GM08714 (cell line): ENCODE measurements around the gene ADAMTS6.

Experiments used
- H3K4me3 ChIP-seq: fragments of 200-500 bp; sonication (Bioruptor generic); 2 replicates; pipeline ENCODE4 v1.5.1; 2014; ENCODE audit warnings: mild to moderate bottlenecking, low read length, inconsistent platforms
- ZNF274 ChIP-seq: IDR thresholded peaks from 2 replicates; pipeline ENCODE4 v1.6.1; 2012; ENCODE audit warnings: mild to moderate bottlenecking, low read depth, low read length

ADAMTS6 gene

DNA sequence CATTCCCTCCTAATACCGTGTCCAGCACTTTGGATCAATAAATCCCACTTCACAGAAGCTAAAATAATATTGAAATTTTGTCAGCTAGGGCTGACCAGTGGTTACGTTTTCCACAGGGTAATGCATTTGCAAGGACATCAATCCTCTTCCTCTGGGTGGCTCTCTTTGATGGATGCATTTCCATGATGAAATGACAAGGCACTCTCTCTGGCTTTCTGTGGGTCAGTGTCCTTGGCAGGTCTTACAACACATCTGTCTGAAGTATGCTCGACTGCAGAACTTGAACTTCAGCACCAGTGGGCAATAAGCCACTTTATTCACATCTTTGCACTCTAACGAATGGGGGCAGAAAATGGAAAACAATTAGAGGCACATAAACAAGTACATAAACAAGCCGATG, 330.1 kb downstream of the ADAMTS6 start:
- no peak for TF ChIP-seq ZNF274

DNA sequence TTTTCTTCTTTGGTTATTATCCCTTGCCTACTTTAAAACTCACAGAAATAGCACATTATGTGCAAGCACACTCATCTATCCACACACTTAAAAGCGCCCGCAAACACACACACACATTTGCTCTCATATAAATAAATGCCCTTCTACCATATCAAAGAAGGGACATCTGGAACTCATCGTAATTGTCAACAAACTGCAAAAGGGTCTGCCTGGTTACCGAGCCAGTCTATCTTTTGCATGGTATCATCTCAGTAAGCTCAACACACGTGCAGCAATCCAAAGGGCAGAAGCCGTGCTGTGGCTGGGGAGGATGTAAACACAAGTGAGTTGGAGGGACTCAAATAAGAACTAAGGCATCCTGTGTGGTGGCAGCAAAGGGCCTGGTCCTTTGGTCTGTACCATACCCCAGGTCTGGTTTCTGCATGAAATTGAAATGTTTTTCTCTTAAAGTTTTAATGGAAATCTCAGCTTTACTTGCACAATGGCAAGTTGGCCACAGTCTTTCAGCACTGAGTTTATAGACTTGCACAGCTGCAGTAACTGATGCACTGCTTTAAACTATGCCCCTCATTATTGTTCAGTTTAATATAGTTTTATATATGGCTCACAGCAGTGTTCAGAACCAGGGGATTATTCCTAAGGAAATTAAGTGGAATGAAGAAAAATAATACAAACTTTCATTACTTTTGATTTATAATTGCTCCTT, 331.0 kb downstream of the ADAMTS6 start:
- no peak overlapping the region for H3K4me3 ChIP-seq
- no peak for TF ChIP-seq ZNF274

More for the DNA sequence above, 330.1 kb downstream of the ADAMTS6 start:
- no peak overlapping the region for H3K4me3 ChIP-seq

DNA sequence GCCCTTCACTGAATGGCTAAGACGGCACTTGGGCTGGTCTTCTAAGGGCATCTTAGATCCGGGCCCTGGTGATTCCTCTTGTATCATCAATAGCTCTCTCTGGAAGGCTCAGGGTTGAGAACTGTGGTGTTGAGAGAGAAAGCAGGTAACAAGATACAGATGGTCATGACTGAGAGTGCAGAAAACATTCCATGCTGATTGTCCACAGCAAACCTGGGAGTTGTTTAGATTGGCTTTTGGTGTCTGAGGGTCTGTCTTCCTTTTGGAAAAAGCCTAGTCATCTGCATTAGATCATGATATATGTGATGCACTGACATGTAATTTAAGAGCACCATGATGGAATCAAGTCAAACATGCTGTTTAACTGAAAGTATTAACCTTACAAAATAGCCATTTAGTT, 331.9 kb downstream of the ADAMTS6 start:
- no peak for TF ChIP-seq ZNF274
- no peak overlapping the region for H3K4me3 ChIP-seq

DNA sequence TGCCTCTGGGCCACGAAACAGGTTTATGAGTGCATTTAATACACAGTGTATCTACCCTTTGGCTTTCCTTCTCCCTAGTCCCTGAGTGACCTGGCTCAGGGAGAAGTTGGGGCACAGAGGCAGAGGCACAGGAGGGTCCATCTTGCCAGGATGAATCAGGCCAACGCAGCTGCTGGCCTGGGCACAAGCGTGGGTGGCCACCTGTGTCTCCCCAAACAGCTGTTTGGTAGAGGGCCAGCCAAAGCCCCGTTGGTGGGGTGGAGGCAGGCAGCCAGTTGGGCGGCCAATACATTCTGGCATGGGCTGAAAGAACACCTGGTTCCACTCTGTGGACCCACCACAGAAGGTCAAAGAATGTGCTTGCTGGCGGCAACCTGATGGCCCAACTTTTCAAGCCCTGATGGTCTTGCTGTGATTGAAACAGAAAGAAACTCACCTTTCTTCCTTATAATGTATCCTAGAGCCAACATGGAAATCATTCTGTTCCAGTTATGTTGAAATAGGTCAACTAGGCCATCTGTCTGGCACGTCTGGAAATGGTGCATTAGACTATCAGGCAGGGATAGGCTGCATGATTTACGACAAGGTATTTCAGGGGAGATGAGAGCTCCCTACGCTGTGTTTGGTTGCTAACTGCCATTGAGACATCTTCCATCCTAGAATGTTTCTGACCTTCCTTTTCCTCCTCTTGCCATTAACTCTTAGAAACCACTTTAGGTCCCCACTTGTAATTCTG, 337.4 kb downstream of the ADAMTS6 start:
- no peak overlapping the region for H3K4me3 ChIP-seq
- TF ChIP-seq ZNF274 = no peak

DNA sequence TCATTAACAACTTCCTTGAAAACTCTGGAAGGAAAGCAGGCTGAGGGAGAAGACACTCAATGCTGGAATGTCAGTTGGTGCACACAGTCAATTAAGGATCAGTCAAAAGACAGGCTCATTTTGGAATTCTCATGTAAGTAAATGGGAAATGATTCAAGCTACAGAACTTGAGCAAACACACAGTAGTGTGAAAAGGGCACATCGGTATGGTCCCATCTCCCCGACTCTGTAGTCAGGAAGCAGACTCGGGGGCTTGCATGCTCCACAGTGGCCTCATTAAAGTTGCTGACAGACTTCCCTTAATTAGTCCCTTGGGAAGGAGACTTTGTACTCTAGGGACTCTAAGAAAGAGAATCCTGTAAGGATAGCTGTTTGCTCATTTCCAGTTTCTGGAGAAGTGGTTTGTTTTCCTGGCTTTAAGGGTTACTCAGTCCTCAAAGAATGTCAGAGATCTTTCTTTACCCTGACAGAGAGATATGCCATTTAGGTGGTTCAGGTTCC, 339.2 kb downstream of the ADAMTS6 start:
- no peak overlapping the region for H3K4me3 ChIP-seq
- no peak for TF ChIP-seq ZNF274

DNA sequence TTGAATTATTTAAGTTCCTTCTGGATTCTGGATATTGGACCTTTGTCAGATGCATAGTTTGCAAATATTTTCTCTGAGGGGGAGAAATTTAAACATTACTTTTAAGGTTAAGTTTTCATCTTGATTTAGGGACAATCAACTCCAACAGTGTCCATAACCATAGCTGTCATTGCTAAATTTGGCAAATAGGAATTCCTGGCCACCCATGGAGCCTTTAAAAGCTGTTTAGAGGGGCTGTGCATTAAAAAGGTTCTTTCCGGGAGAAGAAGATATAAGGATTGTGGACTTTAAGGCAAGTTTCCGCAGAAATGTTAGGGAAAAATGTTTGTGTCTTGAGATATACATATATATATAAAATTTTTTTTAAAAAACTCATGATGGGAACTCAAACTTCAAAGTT, 339.7 kb downstream of the ADAMTS6 start:
- no peak for TF ChIP-seq ZNF274
- no peak overlapping the region for H3K4me3 ChIP-seq

DNA sequence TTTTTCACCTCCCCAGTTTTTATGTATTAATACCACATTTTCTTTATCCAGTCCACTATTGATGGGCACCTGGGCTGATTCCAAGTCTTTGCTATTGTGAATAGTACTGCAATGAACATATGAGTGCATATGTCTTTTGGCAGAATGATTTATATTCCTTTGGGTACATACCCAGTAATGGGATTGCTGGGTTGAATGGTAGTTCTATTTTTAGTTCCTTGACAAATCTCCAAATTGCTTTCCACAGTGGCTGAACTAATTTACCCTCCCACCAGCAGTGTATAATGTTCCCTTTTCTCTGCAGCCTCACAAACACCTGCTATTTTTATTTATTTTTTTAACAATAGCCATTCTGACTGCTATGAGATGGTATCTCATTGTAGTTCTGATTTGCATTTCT, 340.2 kb downstream of the ADAMTS6 start:
- H3K4me3 ChIP-seq = no peak overlapping the region

DNA sequence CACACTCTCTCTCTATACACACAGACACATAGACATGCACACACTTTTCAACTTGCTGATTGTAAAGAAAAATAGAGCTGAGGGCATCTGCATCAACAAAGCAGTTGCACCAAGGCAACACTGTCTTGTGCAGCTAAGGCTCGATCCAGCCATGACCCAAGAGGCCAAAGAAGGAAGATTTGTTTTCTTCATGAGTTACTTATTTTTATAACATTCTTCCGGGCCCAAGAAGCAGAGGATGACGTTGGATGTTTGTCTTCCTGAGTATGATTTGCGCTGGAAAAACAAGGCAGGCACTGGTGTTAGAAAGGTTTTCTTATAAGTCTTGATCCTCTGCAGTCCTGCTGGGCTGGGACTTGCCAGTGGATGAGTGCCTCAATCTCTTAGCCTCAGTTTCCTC, 344.1 kb downstream of the ADAMTS6 start:
- H3K4me3 ChIP-seq = no peak overlapping the region
- no peak for TF ChIP-seq ZNF274

More for the DNA sequence above, 340.2 kb downstream of the ADAMTS6 start:
- TF ChIP-seq ZNF274 = no peak

DNA sequence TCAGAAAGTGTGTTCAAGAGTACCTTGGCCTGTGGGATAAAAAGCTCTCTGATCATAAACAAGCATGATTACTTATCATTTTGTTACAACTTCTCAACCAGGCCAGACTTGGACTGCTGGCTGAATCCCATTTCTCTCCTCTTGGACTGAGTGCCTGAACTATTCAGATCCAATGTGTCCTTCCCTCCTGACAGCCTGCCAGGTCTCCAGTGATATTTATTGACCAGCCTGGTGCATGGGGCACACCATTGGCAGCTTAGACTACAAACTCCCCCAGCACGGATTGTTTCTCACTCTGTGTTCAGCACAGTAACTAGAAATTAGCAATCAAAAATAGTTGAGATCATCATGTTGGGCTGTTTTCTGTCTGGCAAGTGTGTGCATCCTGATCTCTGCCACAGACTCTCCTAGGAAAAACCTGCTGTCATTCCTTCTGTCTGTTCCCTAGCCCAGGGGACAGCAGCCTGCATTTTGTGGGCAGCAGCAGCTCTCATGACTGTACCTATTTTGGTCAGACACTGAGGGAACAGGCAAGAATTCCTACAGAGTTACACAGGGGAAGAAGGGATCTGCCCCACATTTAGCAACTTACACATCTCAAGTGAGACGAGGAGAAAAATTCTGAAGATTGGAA, 348.1 kb downstream of the ADAMTS6 start:
- TF ChIP-seq ZNF274 = no peak
- H3K4me3 ChIP-seq = no peak overlapping the region

DNA sequence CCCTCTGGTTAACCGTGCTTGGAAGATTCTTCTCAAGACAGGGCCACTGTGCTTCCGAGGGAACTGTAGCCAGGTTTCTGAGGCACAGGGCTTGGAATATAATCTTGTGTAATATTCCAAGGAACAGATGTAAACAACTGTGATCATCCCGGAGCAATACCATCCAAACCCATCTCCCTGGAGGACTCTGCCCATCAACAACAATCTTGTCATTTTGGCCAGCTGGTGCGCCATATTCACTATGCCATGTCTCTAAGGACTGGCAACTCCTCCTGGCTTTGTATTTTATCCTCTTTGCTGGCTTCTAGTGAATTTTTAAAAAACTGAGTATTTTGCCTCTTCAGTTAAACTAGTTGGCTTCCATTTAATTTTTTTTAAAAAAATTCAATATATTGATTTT, 349.3 kb downstream of the ADAMTS6 start:
- no peak for TF ChIP-seq ZNF274
- no peak overlapping the region for H3K4me3 ChIP-seq

DNA sequence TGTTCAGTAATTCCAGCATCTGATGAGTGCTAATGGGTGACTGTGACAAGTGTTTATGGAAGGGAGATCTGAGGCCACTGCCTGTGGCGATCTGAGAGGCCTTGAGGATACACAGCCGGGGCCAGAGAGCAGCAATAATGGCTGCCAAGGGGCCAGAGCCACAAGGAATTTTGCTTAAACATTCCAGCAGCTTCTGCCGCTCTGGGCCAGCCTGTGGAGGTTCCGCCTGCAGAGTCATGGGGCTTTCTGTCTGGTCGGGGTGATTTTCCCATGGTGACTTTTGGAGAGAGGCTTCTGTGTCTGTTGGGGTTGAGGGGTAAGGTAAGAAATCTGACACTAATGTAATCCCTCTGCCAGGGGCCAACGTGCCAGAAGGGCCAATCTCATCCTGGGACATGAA, 353.5 kb downstream of the ADAMTS6 start:
- no peak overlapping the region for H3K4me3 ChIP-seq
- no peak for TF ChIP-seq ZNF274

DNA sequence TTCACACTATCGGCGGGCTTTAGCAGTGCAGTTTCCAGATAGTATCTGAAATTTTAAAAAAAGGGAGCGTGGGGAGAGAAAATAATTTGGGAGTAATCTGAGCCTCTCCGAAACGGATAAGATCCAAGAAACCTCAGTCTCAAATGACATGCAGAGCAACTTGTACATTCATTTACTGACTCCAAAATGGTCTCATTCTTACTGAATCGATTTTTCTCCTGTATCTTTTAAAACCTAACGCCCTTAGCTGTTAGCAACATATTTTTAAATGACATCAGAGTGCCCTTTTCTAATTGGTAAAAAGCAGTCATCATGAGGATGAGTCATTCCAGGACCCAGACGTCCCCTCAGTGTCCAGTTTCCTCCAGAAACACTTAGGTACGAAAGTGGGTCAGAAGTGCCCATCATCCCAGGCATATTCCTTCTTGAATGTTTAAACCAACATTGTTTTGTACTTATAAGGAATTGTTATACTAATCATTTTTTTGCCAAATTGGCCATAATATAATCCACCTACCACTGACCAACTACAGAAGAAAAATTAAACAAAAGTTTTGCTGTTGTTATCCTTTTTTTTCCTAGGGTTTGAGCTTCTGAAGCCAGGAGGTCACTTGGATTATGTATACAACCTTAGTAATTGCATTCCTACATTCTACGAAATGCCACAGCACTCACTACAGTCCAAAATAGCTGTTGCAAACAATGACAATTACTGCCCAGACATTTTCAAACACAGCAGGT, 354.4 kb downstream of the ADAMTS6 start:
- no peak for TF ChIP-seq ZNF274
- no peak overlapping the region for H3K4me3 ChIP-seq

DNA sequence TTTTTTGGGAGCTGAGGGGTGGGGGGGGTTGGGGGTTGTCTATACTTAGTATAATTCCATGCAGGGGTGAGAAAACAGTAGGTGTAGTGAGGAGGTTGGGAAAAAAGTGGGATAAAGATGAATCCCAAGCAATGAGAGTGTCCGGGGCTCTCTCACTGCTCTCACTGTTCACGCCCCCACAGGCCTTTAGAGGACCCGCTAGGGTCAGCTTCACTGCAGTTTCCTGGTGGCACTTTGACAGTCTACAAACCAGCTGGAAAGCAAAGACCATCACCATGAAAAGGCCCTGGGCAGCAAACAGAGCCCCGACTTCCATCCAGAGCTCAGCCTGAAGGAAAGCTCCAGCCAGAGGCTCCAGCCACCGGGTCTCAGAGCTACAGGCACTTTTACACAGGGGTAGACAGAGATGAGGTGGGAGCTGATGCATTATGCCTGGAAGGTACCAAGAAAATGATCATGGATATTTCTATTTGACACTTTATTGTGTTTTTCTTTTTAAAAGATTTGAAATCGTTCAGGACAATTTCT, 355.1 kb downstream of the ADAMTS6 start:
- TF ChIP-seq ZNF274 = no peak
- H3K4me3 ChIP-seq = no peak overlapping the region

DNA sequence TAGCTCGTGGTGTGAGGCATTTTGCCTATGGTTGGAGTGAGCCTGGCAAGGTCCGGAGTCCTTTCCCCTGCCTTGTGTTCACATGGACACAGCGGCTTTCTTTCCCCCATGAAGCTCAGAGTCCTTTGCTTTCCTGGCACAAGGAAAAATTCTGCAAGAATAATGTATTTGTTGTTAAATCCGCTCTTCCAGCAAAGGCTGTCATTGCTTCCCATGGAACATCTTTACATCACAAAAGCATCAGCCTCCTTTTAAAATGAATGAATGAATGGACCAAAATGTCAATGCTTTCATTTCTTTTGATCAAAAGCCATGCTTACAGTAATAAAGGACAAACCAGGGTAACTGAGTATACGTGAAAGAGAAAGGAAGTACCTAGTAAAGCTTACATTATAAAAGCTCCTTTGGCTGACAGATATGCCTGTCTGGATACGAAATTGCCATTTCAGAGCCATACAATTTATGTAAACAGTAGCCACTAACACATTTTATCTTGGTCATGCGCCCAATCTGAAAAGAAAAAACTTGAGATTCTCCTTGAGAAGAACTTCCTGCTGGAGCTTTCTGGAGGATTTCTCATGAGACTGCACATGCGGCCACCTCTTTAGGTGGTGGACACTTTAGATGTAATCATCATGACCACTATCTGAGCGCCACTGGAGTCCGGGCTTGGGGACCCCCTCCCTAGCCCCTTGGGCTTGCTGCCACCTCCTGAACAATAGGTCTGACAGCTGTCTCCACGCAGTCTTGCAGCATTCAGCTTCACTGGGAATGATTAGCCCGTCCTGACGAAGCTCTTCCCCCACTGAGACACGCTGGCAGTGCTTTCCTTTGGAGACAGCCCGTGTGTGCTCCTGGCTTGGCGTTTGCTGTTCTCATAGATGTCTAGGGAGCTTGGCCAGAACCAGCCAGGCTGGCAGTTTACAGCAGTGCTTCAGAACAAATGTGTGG, 355.9 kb downstream of the ADAMTS6 start:
- TF ChIP-seq ZNF274 = no peak
- H3K4me3 ChIP-seq = no peak overlapping the region
